RWPE2 (cell line): ENCODE data around the gene TSHZ3.

Experiments used
- ATAC-seq: fragments of 200-7000 bp; cut with Tn5 transposase; 3 replicates; pipeline ENCODE4 v1.9.1; 2021; ENCODE audit warnings: low read depth
- DNase-seq: peaks from one replicate; pipeline ENCODE4 v3.0.0-alpha.2; 2020; ENCODE audit warnings: low spot score
- H3K27ac ChIP-seq: fragments of 450-650 bp; 2 replicates; pipeline ENCODE4 v1.5.1; 2017; ENCODE audit warnings: mild to moderate bottlenecking; ENCODE audit not compliant: poor library complexity, severe bottlenecking
- H3K27me3 ChIP-seq: fragments of 250-450 bp; sonication (Bioruptor Pico); 2 replicates; pipeline ENCODE4 v1.5.1; 2021; ENCODE audit warnings: mild to moderate bottlenecking, moderate library complexity; ENCODE audit not compliant: insufficient read depth, poor library complexity, severe bottlenecking
- H3K36me3 ChIP-seq: fragments of 250-450 bp; sonication (Bioruptor Pico); 2 replicates; pipeline ENCODE4 v1.5.1; 2020; ENCODE audit warnings: low read depth, mild to moderate bottlenecking, moderate library complexity
- H3K4me1 ChIP-seq: fragments of 250-450 bp; sonication (Bioruptor Pico); 2 replicates; pipeline ENCODE4 v1.5.1; 2021; ENCODE audit warnings: mild to moderate bottlenecking, moderate library complexity; ENCODE audit not compliant: insufficient read depth, poor library complexity, severe bottlenecking
- H3K4me3 ChIP-seq: fragments of 250-450 bp; sonication (Bioruptor Pico); 2 replicates; pipeline ENCODE4 v1.5.1; 2021; ENCODE audit warnings: mild to moderate bottlenecking, moderate library complexity; ENCODE audit not compliant: severe bottlenecking
- H3K9me3 ChIP-seq: fragments of 250-450 bp; sonication (Bioruptor Pico); 2 replicates; pipeline ENCODE4 v1.5.1; 2021; ENCODE audit warnings: mild to moderate bottlenecking, moderate library complexity; ENCODE audit not compliant: severe bottlenecking
- CTCF ChIP-seq: fragments of 450-650 bp; IDR thresholded peaks from one replicate; pipeline ENCODE4 v1.5.1; 2017; ENCODE audit warnings: mild to moderate bottlenecking, moderate library complexity; ENCODE audit not compliant: poor library complexity, severe bottlenecking

TSHZ3 gene

GRCh38 chr19:31390711-31391110 lies 41.5 kb upstream of the TSHZ3 start:
- Histone ChIP-seq H3K27ac (no peak overlapping the region), H3K36me3 (no peaks in the 10 kb centered on the region), H3K4me3 (no peak overlapping the region), H3K9me3 (no peaks in the 10 kb centered on the region), H3K27me3 (no peaks in the 10 kb centered on the region), H3K4me1 (no peaks in the 10 kb centered on the region)
- TF ChIP-seq CTCF = no peak
- DNase-seq (no peak), ATAC-seq (no peak)

- TF ChIP-seq CTCF = no peak
- no peaks in the 10 kb centered on the region for H3K4me1 ChIP-seq
- H3K27me3 ChIP-seq = no peaks in the 10 kb centered on the region
- no peaks in the 10 kb centered on the region for H3K36me3 ChIP-seq
- ATAC-seq (no peak), DNase-seq (no peak)
- no peaks in the 10 kb centered on the region for H3K9me3 ChIP-seq
- no peak overlapping the region for H3K4me3 ChIP-seq
- no peak overlapping the region for H3K27ac ChIP-seq
These were observed 40.6 kb upstream of the TSHZ3 start for GRCh38 chr19:31389874-31390273.

GRCh38 chr19:31387717-31388301 lies 38.6 kb upstream of the TSHZ3 start:
- Histone ChIP-seq H3K27me3 (no peaks in the 10 kb centered on the region), H3K36me3 (no peaks in the 10 kb centered on the region), H3K9me3 (no peaks in the 10 kb centered on the region), H3K4me3 (no peak overlapping the region), H3K4me1 (no peaks in the 10 kb centered on the region), H3K27ac (no peak overlapping the region)
- DNase-seq (no peak), ATAC-seq (no peak)
- no peak for TF ChIP-seq CTCF

- no peak for ATAC-seq
- Histone ChIP-seq H3K27ac (no peak overlapping the region), H3K4me1 (no peaks in the 10 kb centered on the region), H3K4me3 (no peak overlapping the region), H3K36me3 (no peaks in the 10 kb centered on the region), H3K27me3 (no peaks in the 10 kb centered on the region), H3K9me3 (no peaks in the 10 kb centered on the region)
- TF ChIP-seq CTCF = no peak
- no peak for DNase-seq
These were observed 37.6 kb upstream of the TSHZ3 start for GRCh38 chr19:31386806-31387205.

- H3K27ac ChIP-seq = no peak overlapping the region
- H3K9me3 ChIP-seq = no peaks in the 10 kb centered on the region
- no peak overlapping the region for H3K4me3 ChIP-seq
- no peak for TF ChIP-seq CTCF
- ATAC-seq = no peak
- H3K27me3 ChIP-seq = no peaks in the 10 kb centered on the region
- DNase-seq = no peak
- H3K4me1 ChIP-seq = no peaks in the 10 kb centered on the region
- H3K36me3 ChIP-seq = no peaks in the 10 kb centered on the region
These were observed 36.5 kb upstream of the TSHZ3 start for GRCh38 chr19:31385744-31386143.
